IPS-18c (cell line): ENCODE measurements around the gene TCHH.
"Not testable (repeated sequence)": the region's sequence is repeated elsewhere in the genome, so short reads cannot be mapped to it uniquely, and the experiment has no call there.

Experiments used
- H3K4me3 ChIP-seq: 2 replicates; pipeline ENCODE4 v1.7.0; 2013; ENCODE audit warnings: low read depth, mild to moderate bottlenecking, low read length, moderate library complexity; ENCODE audit not compliant: insufficient read depth
- H3K9me3 ChIP-seq: one replicate; pipeline ENCODE4 v1.6.1; 2013; ENCODE audit warnings: mild to moderate bottlenecking, low read length, moderate library complexity; ENCODE audit not compliant: control insufficient read depth, insufficient read depth

The TCHH gene

GRCh38 chr1:152115344-152115743 lies at the start of gene TCHH:
Gene TCHH (minus strand): TSS chr1:152115444. CDS start chr1:152114080, 1,364 bp downstream.
- Histone ChIP-seq H3K4me3 (no peak within 1 kb of the TSS), H3K9me3 (peaks cover 6% of the 10 kb centered on the region)

DNA sequence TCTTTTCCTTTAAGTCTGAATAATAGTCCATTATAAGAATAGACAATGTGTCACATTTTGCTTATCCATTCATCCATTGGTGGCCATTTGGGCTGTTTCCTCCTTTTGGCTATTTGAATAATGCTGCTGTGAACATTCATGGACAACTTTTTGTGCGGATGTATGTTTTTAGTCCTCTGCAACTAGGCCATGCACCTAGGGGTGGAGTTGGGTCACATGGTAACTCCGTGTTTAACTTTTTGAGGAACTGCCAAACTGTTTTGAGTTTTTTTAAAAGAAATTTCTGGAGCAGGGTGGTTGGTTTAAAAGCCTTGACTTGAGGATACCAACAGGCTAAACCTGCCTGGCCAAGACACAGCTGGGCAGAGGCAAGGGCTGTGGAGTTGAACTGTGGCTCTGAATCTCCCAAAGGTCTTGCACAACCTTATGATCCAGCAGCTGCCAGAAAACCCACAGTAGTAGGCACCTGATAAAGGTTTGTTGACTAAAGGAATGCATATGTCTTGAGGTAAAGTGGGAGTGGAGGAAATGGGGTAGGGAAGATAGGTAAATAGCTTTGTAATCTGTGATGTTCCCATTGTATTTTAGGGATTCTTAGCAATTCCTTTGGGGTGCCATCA lies 49.4 kb upstream of the TCHH start:
- Histone ChIP-seq H3K9me3 (no peaks in the 10 kb centered on the region), H3K4me3 (no peak overlapping the region)

GRCh38 chr1:152162792-152163463 lies 47.7 kb upstream of the TCHH start:
- no peaks in the 10 kb centered on the region for H3K9me3 ChIP-seq
- H3K4me3 ChIP-seq: no peak overlapping the region

DNA sequence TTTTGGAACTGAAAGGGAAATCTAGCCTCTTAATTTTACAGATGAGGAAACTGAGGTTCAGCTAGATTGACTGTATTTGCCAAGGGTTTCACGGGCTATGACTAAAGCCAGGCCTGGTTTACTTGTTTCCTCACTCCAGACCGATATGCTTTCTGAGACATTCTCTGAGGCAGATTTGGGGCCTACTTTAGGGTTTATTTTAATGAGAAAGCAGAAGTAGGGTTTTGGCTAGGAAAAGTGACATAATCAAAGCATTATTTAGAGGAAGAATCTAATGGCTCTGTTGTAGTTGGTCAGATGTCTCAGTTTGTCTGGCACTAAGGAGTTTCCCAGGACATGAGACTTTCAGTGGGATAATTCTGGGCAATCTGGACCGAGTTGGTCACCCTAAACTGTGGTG lies 45.3 kb upstream of the TCHH start:
- H3K9me3 ChIP-seq: no peaks in the 10 kb centered on the region
- H3K4me3 ChIP-seq: no peak overlapping the region

DNA sequence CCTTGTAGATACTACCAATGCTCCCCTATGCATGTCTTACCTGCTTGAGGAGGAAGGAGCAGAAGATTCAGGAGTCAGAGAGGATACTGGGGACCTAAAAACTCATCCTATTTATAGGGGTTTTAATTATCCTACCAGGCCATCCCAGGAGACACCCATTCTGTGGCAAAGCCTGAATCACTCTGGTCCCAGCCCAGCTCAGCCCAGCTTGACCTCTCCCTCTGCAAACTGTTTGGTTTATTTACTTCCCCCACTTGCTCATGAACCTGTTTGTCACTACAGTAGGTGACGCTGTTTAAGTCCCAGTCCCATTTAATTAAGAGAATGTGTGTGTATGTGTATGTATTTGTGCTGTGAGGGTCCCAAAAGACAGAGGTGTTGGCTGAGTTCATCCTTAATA lies 43.9 kb upstream of the TCHH start, which contains the start of gene RPTN:
Gene RPTN, minus strand, starts transcription at position 85 of the 400 bp plus-strand sequence. CDS start 1,339 bp downstream, outside the sequence.
- no peak within 1 kb of the TSS for H3K4me3 ChIP-seq
- no peaks in the 10 kb centered on the region for H3K9me3 ChIP-seq

GRCh38 chr1:152153996-152154395 lies 38.8 kb upstream of the TCHH start:
- H3K4me3 ChIP-seq: no peak overlapping the region
- no peaks in the 10 kb centered on the region for H3K9me3 ChIP-seq

GRCh38 chr1:152151646-152152045 lies 36.4 kb upstream of the TCHH start:
- Histone ChIP-seq H3K9me3 (peaks cover 4% of the 10 kb centered on the region), H3K4me3 (no peak overlapping the region)

DNA sequence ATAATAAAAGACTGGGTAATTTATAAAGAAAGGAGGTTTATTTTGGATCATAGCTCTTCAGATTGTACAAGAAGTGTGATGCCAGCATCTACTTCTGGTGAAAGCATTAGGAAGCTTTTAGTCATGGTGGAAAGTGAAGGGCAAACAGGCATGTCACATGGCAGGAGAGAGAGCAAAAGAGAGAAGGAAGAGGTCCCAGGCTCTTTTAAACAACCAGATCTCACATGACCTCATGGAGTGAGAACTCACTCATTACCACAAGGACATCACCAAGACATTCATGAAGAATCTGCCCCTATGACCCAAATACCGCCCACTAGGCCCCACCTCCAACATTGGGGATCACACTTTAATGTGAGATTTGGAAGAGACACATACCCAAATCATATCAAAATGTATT lies 33.7 kb upstream of the TCHH start:
- Histone ChIP-seq H3K4me3 (no peak overlapping the region), H3K9me3 (peaks cover 4% of the 10 kb centered on the region)

DNA sequence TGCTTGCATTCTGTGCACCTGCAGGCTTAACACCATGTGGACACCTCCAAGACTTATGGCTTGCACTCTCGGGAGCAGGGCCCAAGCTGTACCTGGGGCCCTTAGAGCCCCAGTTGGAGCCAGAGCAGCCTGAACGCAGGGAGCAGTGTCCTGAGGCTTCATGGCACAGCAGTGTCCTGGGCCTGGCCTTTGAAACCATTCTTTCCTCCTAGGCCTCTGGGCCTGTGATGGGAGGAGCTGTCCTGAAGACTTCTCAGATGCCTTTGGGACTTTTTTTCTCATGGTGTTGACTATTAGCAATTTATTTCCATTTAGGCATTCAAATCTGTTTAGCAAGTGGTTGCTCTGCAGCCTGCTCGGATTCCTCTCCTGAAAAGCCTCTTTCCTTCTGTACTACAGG lies 32.8 kb upstream of the TCHH start:
- no peak overlapping the region for H3K4me3 ChIP-seq
- H3K9me3 ChIP-seq: peaks cover 4% of the 10 kb centered on the region

DNA sequence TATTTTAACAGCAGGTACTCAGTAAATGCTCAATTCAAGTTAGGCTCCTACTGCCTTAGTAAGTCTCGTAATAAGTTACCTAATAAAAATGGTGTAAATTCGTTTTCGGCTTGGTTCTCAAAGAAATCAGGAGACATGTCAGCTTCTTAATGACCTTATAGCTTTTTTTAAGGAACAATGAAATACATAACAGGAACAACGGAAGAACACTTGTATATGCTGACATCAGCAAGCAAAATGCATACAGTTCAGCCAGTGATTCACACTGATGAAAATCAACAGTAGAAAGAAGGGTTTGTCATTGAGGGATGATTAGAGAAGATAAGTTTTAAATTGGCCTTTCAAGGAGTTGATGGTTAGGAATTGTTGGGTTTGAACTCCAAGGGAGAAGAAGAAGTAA lies 30.5 kb upstream of the TCHH start:
- Histone ChIP-seq H3K4me3 (no peak overlapping the region), H3K9me3 (peaks cover 4% of the 10 kb centered on the region)

- H3K9me3 ChIP-seq, H3K4me3 ChIP-seq: not testable (repeated sequence)
Measured at GRCh38 chr1:152144674-152145183, 29.5 kb upstream of the TCHH start.

- H3K4me3 ChIP-seq: no peak overlapping the region
- H3K9me3 ChIP-seq: peaks cover 4% of the 10 kb centered on the region
Measured at GRCh38 chr1:152143150-152143887, 28.1 kb upstream of the TCHH start.

GRCh38 chr1:152141971-152142584 lies 26.8 kb upstream of the TCHH start:
- H3K4me3 ChIP-seq: no peak overlapping the region
- H3K9me3 ChIP-seq: no peaks in the 10 kb centered on the region

GRCh38 chr1:152137215-152137614 lies 22.0 kb upstream of the TCHH start:
- H3K9me3 ChIP-seq: no peaks in the 10 kb centered on the region
- H3K4me3 ChIP-seq: no peak overlapping the region

- Histone ChIP-seq H3K9me3 (peaks cover 2% of the 10 kb centered on the region), H3K4me3 (no peak overlapping the region)
Measured at GRCh38 chr1:152130186-152130585, 14.9 kb upstream of the TCHH start.

DNA sequence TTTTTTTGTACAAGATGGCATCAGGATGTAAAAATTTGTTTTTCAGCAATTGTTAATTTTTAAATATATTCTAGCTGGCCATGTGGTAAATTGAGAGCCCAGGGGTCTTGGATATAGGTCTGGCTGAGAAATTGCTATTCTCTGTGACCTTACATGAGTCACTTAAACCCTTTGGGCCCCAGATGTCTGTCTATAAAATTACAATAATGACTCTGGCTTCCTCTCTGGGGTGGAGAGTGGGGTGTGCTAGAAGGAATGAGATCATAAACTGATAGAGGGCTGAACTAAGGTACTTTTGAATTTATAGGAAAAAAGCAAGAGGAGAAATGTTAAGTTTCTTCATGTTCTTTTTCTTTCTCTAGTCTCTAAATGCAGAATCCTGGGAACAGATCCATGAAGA lies 12.4 kb upstream of the TCHH start:
- no peak overlapping the region for H3K4me3 ChIP-seq
- peaks cover 2% of the 10 kb centered on the region for H3K9me3 ChIP-seq

- no peaks in the 10 kb centered on the region for H3K9me3 ChIP-seq
- no peak overlapping the region for H3K4me3 ChIP-seq
Measured at GRCh38 chr1:152125834-152126443, 10.7 kb upstream of the TCHH start.
